IMR-90 (cell line): ENCODE data around the gene TBCD. TPM values are rescaled to one million over a fixed set of nuclear protein-coding genes. Genes with fewer than 3 reads are reported as not detected.

Source experiments
- ATAC-seq: fragments of 200-7000 bp; cut with Tn5 transposase; 2 replicates; pipeline ENCODE4 v1.9.1; 2020; ENCODE audit warnings: low read depth, mild to moderate bottlenecking, moderate library complexity
- BruUV-seq: library from RNA; stranded (reverse); fragments of 400-500 nt; replicated peaks from 2 replicates; lab custom pipeline; 2021; lab: Mats Ljungman, UMichigan
- CTCF ChIA-PET: fragments of 300-600 bp; formaldehyde crosslinking; extraction: SDS; loops from one replicate; lab custom pipeline; 2021; ENCODE audit warnings: antibody characterized with exemption; lab: Yijun Ruan, JAX
- POLR2A ChIA-PET: fragments of 300-600 bp; sonication (Branson Sonifier 250); formaldehyde crosslinking; loops from one replicate; lab custom pipeline; 2022; ENCODE audit warnings: antibody characterized with exemption; ENCODE audit not compliant: unreplicated experiment; lab: Charles Lee
- DNase-seq: peaks from one replicate; pipeline ENCODE4 v3.0.0; 2013
- H2AFZ ChIP-seq: replicated peaks from 2 replicates; pipeline ENCODE3; 2013; ENCODE audit warnings: low read length, mild to moderate bottlenecking; ENCODE audit not compliant: poor library complexity
- H2AK5ac ChIP-seq: 2 replicates; pipeline ENCODE4 v1.6.1; 2013; ENCODE audit warnings: low read depth, low read length, inconsistent platforms
- H2AK9ac ChIP-seq: replicated peaks from 2 replicates; pipeline ENCODE3; 2013; ENCODE audit warnings: mild to moderate bottlenecking, low read depth, low read length, moderate library complexity; ENCODE audit not compliant: poor library complexity
- H2BK120ac ChIP-seq: 2 replicates; pipeline ENCODE4 v1.6.1; 2013; ENCODE audit warnings: low read depth, low read length, inconsistent platforms
- H2BK15ac ChIP-seq: 3 replicates; pipeline ENCODE4 v1.6.1; 2013; ENCODE audit warnings: low read depth, low read length, inconsistent platforms
- H2BK20ac ChIP-seq: 2 replicates; pipeline ENCODE4 v1.6.1; 2013; ENCODE audit warnings: low read depth, mild to moderate bottlenecking, inconsistent platforms, low read length, moderate library complexity
- H2BK5ac ChIP-seq: 2 replicates; pipeline ENCODE4 v1.6.1; 2013; ENCODE audit warnings: mild to moderate bottlenecking, low read depth, low read length, inconsistent platforms; ENCODE audit not compliant: poor library complexity, severe bottlenecking
- H3K14ac ChIP-seq: replicated peaks from 2 replicates; pipeline ENCODE4 v1.6.1; 2013; ENCODE audit warnings: low read depth, low read length, inconsistent platforms
- H3K18ac ChIP-seq: 2 replicates; pipeline ENCODE4 v1.6.1; 2013; ENCODE audit warnings: low read depth, low read length, control low read depth
- H3K23ac ChIP-seq: 2 replicates; pipeline ENCODE4 v1.6.1; 2013; ENCODE audit warnings: low read depth, low read length, inconsistent platforms
- H3K27ac ChIP-seq: 2 replicates; pipeline ENCODE4 v1.5.1; 2013; ENCODE audit warnings: mild to moderate bottlenecking, control low read depth, low read length; ENCODE audit not compliant: insufficient read depth
- H3K27me3 ChIP-seq: 2 replicates; pipeline ENCODE4 v1.6.1; 2013; ENCODE audit warnings: low read length; ENCODE audit not compliant: control insufficient read depth, insufficient read depth
- H3K36me3 ChIP-seq: 2 replicates; pipeline ENCODE4 v1.6.1; 2013; ENCODE audit warnings: low read length, mixed read lengths; ENCODE audit not compliant: control insufficient read depth, insufficient read depth
- H3K4ac ChIP-seq: 2 replicates; pipeline ENCODE4 v1.6.1; 2013; ENCODE audit warnings: low read depth, low read length, inconsistent platforms
- H3K4me1 ChIP-seq: 2 replicates; pipeline ENCODE4 v1.6.1; 2013; ENCODE audit warnings: low read length, mixed read lengths; ENCODE audit not compliant: control insufficient read depth, insufficient read depth
- H3K4me2 ChIP-seq: 2 replicates; pipeline ENCODE4 v1.6.1; 2013; ENCODE audit warnings: low read depth, mild to moderate bottlenecking, control low read depth, low read length, moderate library complexity
- H3K4me3 ChIP-seq: 2 replicates; pipeline ENCODE4 v1.5.1; 2013; ENCODE audit warnings: low read depth, mild to moderate bottlenecking, control low read depth, low read length, moderate library complexity; ENCODE audit not compliant: insufficient read depth
- H3K56ac ChIP-seq: 2 replicates; pipeline ENCODE4 v1.6.1; 2013; ENCODE audit warnings: low read length, inconsistent platforms; ENCODE audit not compliant: insufficient read depth; ENCODE audit errors: extremely low read depth
- H3K79me1 ChIP-seq, 2 experiments: 2 replicates each; pipeline ENCODE4 v1.6.1; 2013; ENCODE audit warnings: low read length in 2 of 2, inconsistent platforms in 1 of 2, low read depth in 1 of 2
- H3K9ac ChIP-seq: 2 replicates; pipeline ENCODE4 v1.6.1; 2013; ENCODE audit warnings: low read depth, low read length, control low read depth
- H3K9me1 ChIP-seq: 2 replicates; pipeline ENCODE4 v1.6.1; 2013; ENCODE audit warnings: low read length, inconsistent platforms; ENCODE audit not compliant: insufficient read depth
- H3K9me3 ChIP-seq: 2 replicates; pipeline ENCODE4 v1.6.1; 2013; ENCODE audit warnings: low read length; ENCODE audit not compliant: control insufficient read depth, insufficient read depth
- H4K20me1 ChIP-seq: 2 replicates; pipeline ENCODE4 v1.6.1; 2013; ENCODE audit warnings: low read length, inconsistent platforms; ENCODE audit not compliant: insufficient read depth
- H4K5ac ChIP-seq: 2 replicates; pipeline ENCODE4 v1.6.1; 2013; ENCODE audit warnings: mild to moderate bottlenecking, low read depth, low read length, control low read depth
- H4K8ac ChIP-seq, 2 experiments: 2 replicates each; pipeline ENCODE4 v1.6.1; 2013; ENCODE audit warnings: low read depth in 2 of 2, low read length in 2 of 2, control low read depth in 1 of 2, inconsistent platforms in 1 of 2
- H4K91ac ChIP-seq: 2 replicates; pipeline ENCODE4 v1.6.1; 2013; ENCODE audit warnings: low read depth, low read length, inconsistent platforms; ENCODE audit not compliant: insufficient read depth
- BHLHE40 ChIP-seq: fragments of 150-350 bp; IDR thresholded peaks from 2 replicates; pipeline ENCODE4 v1.6.1; 2016; ENCODE audit warnings: mild to moderate bottlenecking, low read depth, low read length
- CEBPB ChIP-seq: IDR thresholded peaks from 2 replicates; pipeline ENCODE4 v1.6.1; 2012; ENCODE audit warnings: low read depth, low read length, improper control_type of control experiment
- CTCF ChIP-seq: conservative IDR thresholded peaks from 2 replicates; pipeline ENCODE4 v1.5.1; 2012; ENCODE audit warnings: mild to moderate bottlenecking, low read depth, low read length, improper control_type of control experiment
- FOS ChIP-seq: fragments of 150-350 bp; IDR thresholded peaks from 2 replicates; pipeline ENCODE4 v1.6.1; 2016; ENCODE audit warnings: low read depth, low read length
- MAZ ChIP-seq: IDR thresholded peaks from 2 replicates; pipeline ENCODE4 v1.6.1; 2012; ENCODE audit warnings: low read depth, mild to moderate bottlenecking, low read length, improper control_type of control experiment, moderate library complexity, borderline replicate concordance
- NFE2L2 ChIP-seq: fragments of 150-350 bp; IDR thresholded peaks from 2 replicates; pipeline ENCODE4 v1.6.1; 2016; ENCODE audit warnings: low read depth, mild to moderate bottlenecking, low read length
- POLR2A ChIP-seq: IDR thresholded peaks from 2 replicates; pipeline ENCODE4 v1.6.1; 2012; ENCODE audit warnings: mild to moderate bottlenecking, low read depth, low read length
- RFX5 ChIP-seq: IDR thresholded peaks from 2 replicates; pipeline ENCODE4 v1.8.0; 2012; ENCODE audit warnings: low read depth, mild to moderate bottlenecking, low read length, moderate library complexity
- SMC3 ChIP-seq: fragments of 150-350 bp; IDR thresholded peaks from 2 replicates; pipeline ENCODE4 v1.6.1; 2016; ENCODE audit warnings: low read depth, mild to moderate bottlenecking, antibody characterized with exemption, low read length, moderate library complexity
- USF2 ChIP-seq: fragments of 150-350 bp; IDR thresholded peaks from 2 replicates; pipeline ENCODE4 v1.6.1; 2017; ENCODE audit warnings: mild to moderate bottlenecking, antibody characterized with exemption, low read length, low read depth
- WGBS, 2 experiments: methylation state at CpG; one replicate each; pipeline versions ENCODE4 v1.1.5 to v1.1.7; 2013; ENCODE audit warnings: missing lambda C conversion rate in 2 of 2; ENCODE audit not compliant: insufficient read length in 1 of 2; ENCODE audit errors: extremely low coverage in 2 of 2; 5-methylcytosine and 5-hydroxymethylcytosine counted together
- dilution Hi-C: fragments of 300-500 bp; cut with HindIII; formaldehyde crosslinking; loops from one replicate; pipeline ENCODE4 v1.14.3; 2018; ENCODE audit warnings: low sequenced_read_pairs; ENCODE audit not compliant: unreplicated experiment
- in situ Hi-C: fragments of 300-500 bp; cut with MboI; formaldehyde crosslinking; loops from 3 replicates; pipeline ENCODE4 v1.14.3; 2019; ENCODE audit warnings: low sequenced_read_pairs, inconsistent platforms, mixed read lengths
- intact Hi-C: fragments of 100-400 bp; cut with micrococcal nuclease; formaldehyde crosslinking; loops from 2 replicates; pipeline ENCODE4 v1.10.0; 2022
- polyA plus RNA-seq, 3 experiments: library from polyadenylated mRNA; depleted of rRNA; stranded (reverse); fragments of >200 nt; gene quantifications; 2 replicates each; pipeline ENCODE4 v1.2.3, GENCODE V29; 2012; ENCODE audit warnings: low replicate concordance in 1 of 3
- total RNA-seq: library from RNA; depleted of rRNA; stranded (reverse); fragments of >200 nt; gene quantifications from 2 replicates; pipeline ENCODE4 v1.2.3, GENCODE V29; 2012

Gene TBCD
- total and polyA plus RNA-seq, 2 of the 4 experiments (the other 2 are of a cell fraction): 21.9 to 54.5 TPM

DNA sequence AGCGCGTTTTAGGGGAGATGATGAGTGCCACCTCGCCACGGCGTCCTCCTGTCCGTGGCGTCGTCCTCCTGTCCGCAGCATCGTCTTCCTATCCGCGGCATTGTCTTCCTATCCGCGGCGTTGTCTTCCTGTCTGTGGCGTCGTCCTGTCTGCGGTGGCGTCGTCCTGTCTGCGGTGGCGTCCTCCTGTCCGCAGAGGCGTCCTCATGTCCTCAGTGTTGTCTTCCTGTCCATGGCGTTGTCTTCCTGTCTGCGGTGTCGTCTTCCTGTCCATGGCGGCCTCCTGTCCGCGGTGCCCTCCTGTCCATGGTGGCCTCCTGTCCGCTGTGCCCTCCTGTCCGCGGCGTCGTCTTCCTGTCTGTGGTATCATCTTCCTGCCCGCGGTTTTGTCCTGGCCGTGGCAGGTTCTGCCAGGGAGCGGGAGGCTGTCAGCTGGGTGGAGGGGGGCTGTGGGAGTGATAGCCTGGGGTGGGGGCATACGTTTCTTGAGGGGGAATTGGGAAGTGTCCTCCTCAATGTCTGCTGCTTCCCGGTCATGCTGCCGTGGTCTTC is 30.9 kb downstream of the TBCD start:
- H3K36me3 ChIP-seq: peaks cover 14% of the 10 kb centered on the region
- in situ Hi-C loops: no loop called here
- dilution Hi-C loops: no loop called here
- H2BK120ac ChIP-seq: no peak overlapping the region
- CTCF ChIA-PET: no interaction called here
- no peak for DNase-seq
- no peaks in the 10 kb centered on the region for H3K9me3 ChIP-seq
- no peak overlapping the region for H4K91ac ChIP-seq
- no peak overlapping the region for H2AK5ac ChIP-seq
- no peak overlapping the region for H3K9ac ChIP-seq
- intact Hi-C loops: loop anchor here (1.0 to 5.0 kb wide), 2 partner anchors 95 to 300 kb away; no protein-coding TSS in a partner anchor
- H4K5ac ChIP-seq: no peak overlapping the region
- no peak overlapping the region for H3K4me3 ChIP-seq
- no peak overlapping the region for H2AK9ac ChIP-seq
- H3K23ac ChIP-seq: no peak overlapping the region
- no peak overlapping the region for H4K8ac ChIP-seq
- H3K4me1 ChIP-seq: peaks cover 4% of the 10 kb centered on the region; the same call in 1 of the 2 replicates
- H3K9me1 ChIP-seq: no peaks in the 10 kb centered on the region
- no peak overlapping the region for H3K56ac ChIP-seq
- no peak for TF ChIP-seq CTCF
- TF ChIP-seq USF2: no peak
- no peak for TF ChIP-seq POLR2A
- no peak for TF ChIP-seq NFE2L2
- TF ChIP-seq FOS: no peak
- TF ChIP-seq CEBPB: no peak
- no peak for TF ChIP-seq RFX5
- no peak for TF ChIP-seq MAZ
- TF ChIP-seq BHLHE40: no peak
- TF ChIP-seq SMC3: no peak
- POLR2A ChIA-PET: no interaction called here
- no peak overlapping the region for H3K27ac ChIP-seq
- H2BK5ac ChIP-seq: no peak overlapping the region
- BruUV-seq: no TSS peak
- ATAC-seq: no peak
- peaks cover 14% of the 10 kb centered on the region for H4K20me1 ChIP-seq
- H3K18ac ChIP-seq: no peak overlapping the region
- no peak overlapping the region for H2AFZ ChIP-seq
- H3K4me2 ChIP-seq: no peak overlapping the region
- no peak overlapping the region for H3K14ac ChIP-seq
- H3K79me1 ChIP-seq: peaks cover 2 to 36% of the 10 kb centered on the region in 2 experiments; a peak in 3 of 4 replicates
- H2BK20ac ChIP-seq: no peak overlapping the region
- H3K27me3 ChIP-seq: no peaks in the 10 kb centered on the region
- 94% methylated on average over 13 of the region's 42 CpGs; no CpG with 5 or more reads in 1 of the 2 experiments for WGBS, 2 experiments
- H3K4ac ChIP-seq: no peak overlapping the region
- no peak overlapping the region for H2BK15ac ChIP-seq
